Uterus (tissue), 4 donors: ENCODE data around the gene RCBTB1. TPM values are rescaled to one million over a fixed set of nuclear protein-coding genes. Genes with fewer than 3 reads are reported as not detected.

Experiments used
- DNase-seq, 2 donors: peaks; one replicate each; pipeline ENCODE4 v3.0.0-alpha.2; 2019 to 2020
- H3K27ac ChIP-seq, 2 donors: fragments of 200-600 bp; sonication (generic); 1 replicate in 1 of 2; 2 replicates in 1 of 2; pipeline ENCODE4 v1.5.1; 2016 to 2018
- H3K27me3 ChIP-seq, 2 donors: fragments of 200-600 bp; sonication (generic); one replicate each; pipeline ENCODE4 v1.5.1; 2018 to 2019; ENCODE audit warnings: control low read depth in 1 of 2
- H3K36me3 ChIP-seq, 2 donors: fragments of 200-600 bp; sonication (generic); one replicate each; pipeline ENCODE4 v1.5.1; 2019; ENCODE audit warnings: control low read depth in 1 of 2
- H3K4me1 ChIP-seq, 2 donors: fragments of 200-600 bp; sonication (generic); one replicate each; pipeline ENCODE4 v1.5.1; 2018 to 2019; ENCODE audit warnings: control low read depth in 1 of 2
- H3K4me3 ChIP-seq, 2 donors: fragments of 200-600 bp; sonication (generic); 1 replicate in 1 of 2; 2 replicates in 1 of 2; pipeline ENCODE4 v1.5.1; 2018 to 2019; ENCODE audit warnings: mild to moderate bottlenecking in 1 of 2
- H3K9me3 ChIP-seq, 2 donors: fragments of 200-600 bp; sonication (generic); one replicate each; pipeline ENCODE4 v1.5.1; 2019; ENCODE audit warnings: control low read depth in 1 of 2
- CTCF ChIP-seq, 4 experiments: fragments of 200-600 bp in 2 of 4; fragments of 450-650 bp in 2 of 4; sonication (generic) in 2 of 4; IDR thresholded peaks; one replicate each; pipeline ENCODE4 v1.5.1; 2016 to 2019; ENCODE audit warnings: antibody characterized with exemption in 4 of 4, mild to moderate bottlenecking in 2 of 4, moderate library complexity in 1 of 4
- POLR2A ChIP-seq, 2 donors: fragments of 450-650 bp; IDR thresholded peaks; one replicate each; pipeline ENCODE4 v1.6.1; 2016; ENCODE audit warnings: antibody characterized with exemption in 2 of 2, mild to moderate bottlenecking in 1 of 2, moderate library complexity in 1 of 2
- intact Hi-C: fragments of 100-400 bp; cut with DNase I; formaldehyde crosslinking; loops from one replicate; pipeline ENCODE4 v1.15.1; 2023; ENCODE audit warnings: low total_unique reads
- total RNA-seq, 4 donors: library from RNA; depleted of rRNA in 3 of 4; stranded (reverse); fragments of >200 nt in 3 of 4; gene quantifications; one replicate each; pipeline versions ENCODE4 v1.1.0 to v1.2.4, GENCODE V29; 2014 to 2023
- donor health status: DM: yes; HTN: yes; CAD: no.

The RCBTB1 gene
- total RNA-seq, 4 donors from 2014 or later: 4.4 to 24.6 (median 19.1) TPM

GRCh38 chr13:49524740-49525501 lies 60.4 kb downstream of the RCBTB1 start:
- H3K27me3 ChIP-seq: no peaks in the 10 kb centered on the region
- no peaks in the 10 kb centered on the region for H3K9me3 ChIP-seq
- TF ChIP-seq POLR2A (IDR thresholded peaks at IDR 0.05) (no peak), CTCF (IDR thresholded peaks at IDR 0.05) (no peak)
- H3K36me3 ChIP-seq: no peaks in the 10 kb centered on the region
- no peak overlapping the region for H3K27ac ChIP-seq
- no peaks in the 10 kb centered on the region for H3K4me1 ChIP-seq
- intact Hi-C loops: no loop called here
- no peak overlapping the region for H3K4me3 ChIP-seq
- DNase-seq: no peak

- H3K27ac ChIP-seq: peak overlapping the region; percentile 13 to 34
- H3K4me1 ChIP-seq: no peaks in the 10 kb centered on the region
- H3K9me3 ChIP-seq: no peaks in the 10 kb centered on the region
- H3K27me3 ChIP-seq: no peaks in the 10 kb centered on the region
- TF ChIP-seq CTCF (IDR thresholded peaks at IDR 0.05) (no peak), POLR2A (IDR thresholded peaks at IDR 0.05) (no peak)
- intact Hi-C loops: no loop called here
- no peak overlapping the region for H3K4me3 ChIP-seq
- no peak for DNase-seq
- no peaks in the 10 kb centered on the region for H3K36me3 ChIP-seq
These were observed 64.1 kb downstream of the RCBTB1 start for GRCh38 chr13:49521224-49521623.

- DNase-seq: no peak
- Histone ChIP-seq H3K9me3 (no peaks in the 10 kb centered on the region), H3K36me3 (no peaks in the 10 kb centered on the region), H3K27ac (no peak overlapping the region), H3K4me3 (no peak overlapping the region), H3K4me1 (no peaks in the 10 kb centered on the region), H3K27me3 (no peaks in the 10 kb centered on the region)
- intact Hi-C loops: no loop called here
- TF ChIP-seq CTCF (IDR thresholded peaks at IDR 0.05) (no peak), POLR2A (IDR thresholded peaks at IDR 0.05) (no peak)
These were observed 67.9 kb downstream of the RCBTB1 start for GRCh38 chr13:49517461-49517860.

- DNase-seq: no peak
- Histone ChIP-seq H3K4me3 (no peak overlapping the region), H3K36me3 (no peaks in the 10 kb centered on the region), H3K27ac (no peak overlapping the region), H3K4me1 (no peaks in the 10 kb centered on the region), H3K9me3 (no peaks in the 10 kb centered on the region), H3K27me3 (no peaks in the 10 kb centered on the region)
- intact Hi-C loops: no loop called here
- no peak for TF ChIP-seq POLR2A (IDR thresholded peaks at IDR 0.05)
- TF ChIP-seq CTCF (IDR thresholded peaks at IDR 0.05): no peak
These were observed 68.9 kb downstream of the RCBTB1 start for GRCh38 chr13:49516467-49516866.

GRCh38 chr13:49512578-49512977 lies 72.8 kb downstream of the RCBTB1 start:
- no peak for DNase-seq
- H3K36me3 ChIP-seq: no peaks in the 10 kb centered on the region

More at GRCh38 chr13:49512578-49512977, 72.8 kb downstream of the RCBTB1 start:
- Histone ChIP-seq H3K27me3 (no peaks in the 10 kb centered on the region), H3K4me3 (no peak overlapping the region), H3K27ac (no peak overlapping the region), H3K4me1 (no peaks in the 10 kb centered on the region), H3K9me3 (no peaks in the 10 kb centered on the region)
- TF ChIP-seq POLR2A (IDR thresholded peaks at IDR 0.05) (no peak), CTCF (IDR thresholded peaks at IDR 0.05) (no peak)
- intact Hi-C loops: no loop called here
